Endothelial cell of umbilical vein (primary cell): ENCODE data around the gene RGS2.

Experiments used
- EZH2 ChIP-seq: IDR thresholded peaks from 2 replicates; pipeline ENCODE4 v1.6.1; 2012; ENCODE audit warnings: borderline replicate concordance, low read depth, mild to moderate bottlenecking, moderate library complexity, low read length, inconsistent platforms; ENCODE audit not compliant: severe bottlenecking
- FOS ChIP-seq: IDR thresholded peaks from 2 replicates; pipeline ENCODE4 v1.6.1; 2011; ENCODE audit warnings: mild to moderate bottlenecking, low read length, moderate library complexity, borderline replicate concordance; ENCODE audit not compliant: insufficient read depth
- JUN ChIP-seq: IDR thresholded peaks from 2 replicates; pipeline ENCODE4 v1.6.1; 2011; ENCODE audit warnings: borderline replicate concordance, low read depth; ENCODE audit not compliant: insufficient read length, insufficient read depth
- MAX ChIP-seq: IDR thresholded peaks from 2 replicates; pipeline ENCODE4 v1.6.1; 2011; ENCODE audit not compliant: insufficient read depth, insufficient read length
- POLR2A ChIP-seq: IDR thresholded peaks from 2 replicates; pipeline ENCODE4 v1.6.1; 2012; ENCODE audit warnings: low read depth, mild to moderate bottlenecking, control low read depth, low read length
- POLR2AphosphoS5 ChIP-seq: IDR thresholded peaks from 2 replicates; pipeline ENCODE4 v1.6.1; 2012; ENCODE audit warnings: low read depth, mild to moderate bottlenecking, control low read depth, low read length, moderate library complexity; ENCODE audit not compliant: insufficient read depth
- TF ChIP-seq, protein P1 (sequence below), 2 donors: IDR thresholded peaks; 1 replicate in 1 of 2; 2 replicates in 1 of 2; pipeline ENCODE4 v1.5.1; 2011; ENCODE audit warnings: low read length in 2 of 2, mild to moderate bottlenecking in 2 of 2, moderate library complexity in 2 of 2, control low read depth in 1 of 2, inconsistent platforms in 1 of 2, low read depth in 1 of 2; ENCODE audit not compliant: insufficient read depth in 1 of 2; ENCODE audit errors: extremely low read depth in 1 of 2

GRCh38 chr1:192762265-192762664 lies 46.6 kb upstream of the RGS2 start:
- TF ChIP-seq, protein P1, sequence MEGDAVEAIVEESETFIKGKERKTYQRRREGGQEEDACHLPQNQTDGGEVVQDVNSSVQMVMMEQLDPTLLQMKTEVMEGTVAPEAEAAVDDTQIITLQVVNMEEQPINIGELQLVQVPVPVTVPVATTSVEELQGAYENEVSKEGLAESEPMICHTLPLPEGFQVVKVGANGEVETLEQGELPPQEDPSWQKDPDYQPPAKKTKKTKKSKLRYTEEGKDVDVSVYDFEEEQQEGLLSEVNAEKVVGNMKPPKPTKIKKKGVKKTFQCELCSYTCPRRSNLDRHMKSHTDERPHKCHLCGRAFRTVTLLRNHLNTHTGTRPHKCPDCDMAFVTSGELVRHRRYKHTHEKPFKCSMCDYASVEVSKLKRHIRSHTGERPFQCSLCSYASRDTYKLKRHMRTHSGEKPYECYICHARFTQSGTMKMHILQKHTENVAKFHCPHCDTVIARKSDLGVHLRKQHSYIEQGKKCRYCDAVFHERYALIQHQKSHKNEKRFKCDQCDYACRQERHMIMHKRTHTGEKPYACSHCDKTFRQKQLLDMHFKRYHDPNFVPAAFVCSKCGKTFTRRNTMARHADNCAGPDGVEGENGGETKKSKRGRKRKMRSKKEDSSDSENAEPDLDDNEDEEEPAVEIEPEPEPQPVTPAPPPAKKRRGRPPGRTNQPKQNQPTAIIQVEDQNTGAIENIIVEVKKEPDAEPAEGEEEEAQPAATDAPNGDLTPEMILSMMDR (IDR thresholded peaks at IDR 0.05; ENCODE audit: extremely low read depth in 1 of 2, insufficient read depth in 1 of 2, low read depth in 1 of 2, low read length in 2 of 2), result no peak
- TF ChIP-seq JUN (no peak), POLR2A (no peak), POLR2AphosphoS5 (no peak), EZH2 (no peak), MAX (no peak), FOS (no peak)
